PFSK-1 (cell line): ENCODE measurements around the gene PPM1A.

ENCODE experiments used
- POLR2AphosphoS5 ChIP-seq: IDR thresholded peaks from 2 replicates; pipeline ENCODE4 v1.6.1; 2012; ENCODE audit warnings: low read depth, mild to moderate bottlenecking, control low read depth, low read length, moderate library complexity
- REST ChIP-seq, 2 experiments: IDR thresholded peaks; 2 replicates each; pipeline versions ENCODE4 v1.6.1 to v1.8.0; 2011 to 2012; ENCODE audit warnings: low read depth in 2 of 2, low read length in 2 of 2, control low read depth in 1 of 2, inconsistent platforms in 1 of 2, mild to moderate bottlenecking in 1 of 2, moderate library complexity in 1 of 2; ENCODE audit not compliant: insufficient read depth in 1 of 2
- SIN3A ChIP-seq: IDR thresholded peaks from 2 replicates; pipeline ENCODE4 v1.6.1; 2012; ENCODE audit warnings: mild to moderate bottlenecking, low read length, moderate library complexity, borderline replicate concordance; ENCODE audit not compliant: insufficient read depth
- TAF1 ChIP-seq: IDR thresholded peaks from 2 replicates; pipeline ENCODE4 v1.6.1; 2012; ENCODE audit warnings: low read length, control low read depth, borderline replicate concordance; ENCODE audit not compliant: insufficient read depth

DNA sequence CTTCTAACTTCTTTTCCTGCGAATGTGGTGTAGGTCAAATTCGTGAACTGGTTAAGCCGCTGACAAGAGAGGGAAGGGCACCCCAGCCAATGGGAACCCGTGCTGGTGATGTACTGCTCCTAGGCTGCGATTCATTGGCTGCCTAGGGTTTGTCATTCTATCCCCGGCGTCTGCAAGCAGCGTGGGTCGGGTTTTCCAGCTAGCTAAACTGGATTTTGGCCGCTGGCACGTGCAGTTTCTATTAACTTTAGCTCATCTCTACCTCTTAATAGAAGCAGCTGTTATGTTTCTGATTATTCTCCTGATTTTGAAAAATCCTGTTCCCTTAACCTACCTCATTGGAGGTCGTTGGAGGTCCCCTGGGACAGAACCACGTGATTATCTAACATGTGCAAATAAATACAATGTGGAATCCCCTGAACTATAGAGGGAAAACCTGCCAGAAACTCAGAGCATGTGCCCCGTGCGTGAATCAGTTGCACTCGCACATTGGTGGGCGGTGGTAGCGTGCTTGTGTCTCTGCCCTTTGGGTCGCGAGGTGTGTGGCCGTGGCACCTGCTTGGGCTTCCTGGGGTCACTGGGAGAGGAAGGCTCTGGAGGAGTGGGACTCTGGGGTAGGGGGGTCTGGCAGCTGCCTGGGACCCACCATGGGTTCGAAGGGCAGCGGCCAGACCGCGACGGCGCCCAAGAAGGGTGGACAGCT lies 876 bp upstream of the PPM1A start:
- TF ChIP-seq REST (IDR thresholded peaks at IDR 0.05; ENCODE audit: insufficient read depth in 1 of 2, low read depth in 2 of 2, low read length in 2 of 2) (no peak), TAF1 (no peak), POLR2AphosphoS5 (no peak), SIN3A (no peak)
